GM19324 (cell line): ENCODE data around the gene CAMK1G.

Experiments
- ATAC-seq: cut with Tn5 transposase; IDR thresholded peaks from one replicate; pipeline ENCODE4 v1.9.1; 2021; ENCODE audit warnings: mild to moderate bottlenecking, moderate library complexity; ENCODE audit not compliant: unreplicated experiment, low FRiP score

Gene CAMK1G

GRCh38 chr1:209583408-209583807, at the start of gene CAMK1G:
Gene CAMK1G, plus strand, starts transcription at chr1:209583714. Its CDS starts 11,270 bp downstream, at chr1:209594984.
- ATAC-seq: no peak

GRCh38 chr1:209534496-209535250, 48.8 kb upstream of the CAMK1G start:
- no peak for ATAC-seq

GRCh38 chr1:209536843-209537242, 46.7 kb upstream of the CAMK1G start:
- ATAC-seq: no peak

- ATAC-seq: no peak
Observed at GRCh38 chr1:209537336-209538114, 46.0 kb upstream of the CAMK1G start.

GRCh38 chr1:209539576-209539975, 43.9 kb upstream of the CAMK1G start:
- ATAC-seq: no peak

- ATAC-seq: no peak
Observed at GRCh38 chr1:209542585-209542984, 40.9 kb upstream of the CAMK1G start.

- ATAC-seq: no peak
Observed at GRCh38 chr1:209544098-209544497, 39.4 kb upstream of the CAMK1G start.

GRCh38 chr1:209545423-209545822, 38.1 kb upstream of the CAMK1G start:
- ATAC-seq: no peak

GRCh38 chr1:209546390-209547085, 37.0 kb upstream of the CAMK1G start:
- ATAC-seq: no peak

- ATAC-seq: no peak
Observed at GRCh38 chr1:209547626-209548025, 35.9 kb upstream of the CAMK1G start.

- ATAC-seq: no peak
Observed at GRCh38 chr1:209549443-209550205, 33.9 kb upstream of the CAMK1G start.

- ATAC-seq: no peak
Observed at GRCh38 chr1:209550519-209550918, 33.0 kb upstream of the CAMK1G start.

- no peak for ATAC-seq
Observed at GRCh38 chr1:209552406-209553264, 30.9 kb upstream of the CAMK1G start.

- ATAC-seq: no peak
Observed at GRCh38 chr1:209554761-209555611, 28.5 kb upstream of the CAMK1G start.

- no peak for ATAC-seq
Observed at GRCh38 chr1:209556162-209556690, 27.3 kb upstream of the CAMK1G start.

- ATAC-seq: no peak
Observed at GRCh38 chr1:209557221-209557620, 26.3 kb upstream of the CAMK1G start.

- ATAC-seq: no peak
Observed at GRCh38 chr1:209560529-209560928, 23.0 kb upstream of the CAMK1G start.

GRCh38 chr1:209560952-209561351, 22.6 kb upstream of the CAMK1G start:
- ATAC-seq: no peak
